Psoas muscle (tissue), 8 donors: ENCODE results near the gene MROH7. TPM values are rescaled to one million over a fixed set of nuclear protein-coding genes. Genes with fewer than 3 reads are reported as not detected.

Source experiments
- ATAC-seq, 4 donors: fragments of 200-7000 bp; cut with Tn5 transposase; one replicate each; pipeline ENCODE4 v1.9.1; 2020; ENCODE audit warnings: moderate library complexity in 3 of 4, mild to moderate bottlenecking in 2 of 4
- DNase-seq, 2 donors: peaks; one replicate each; pipeline ENCODE4 v3.0.0-alpha.2; 2020
- H3K27ac ChIP-seq: fragments of 200-600 bp; one replicate; pipeline ENCODE4 v1.8.0; 2022
- H3K27me3 ChIP-seq, 3 donors: fragments of 200-600 bp in 1 of 3; one replicate each; pipeline versions ENCODE4 v1.6.1 to v1.8.0; 2013 to 2022; ENCODE audit warnings: low read length in 2 of 3, mild to moderate bottlenecking in 2 of 3, moderate library complexity in 1 of 3; ENCODE audit not compliant: insufficient read depth in 3 of 3
- H3K36me3 ChIP-seq, 2 donors: fragments of 200-600 bp in 1 of 2; one replicate each; pipeline versions ENCODE4 v1.6.1 to v1.8.0; 2013 to 2022; ENCODE audit warnings: low read depth in 1 of 2, mild to moderate bottlenecking in 1 of 2, moderate library complexity in 1 of 2; ENCODE audit not compliant: insufficient read depth in 1 of 2
- H3K4me1 ChIP-seq: fragments of 200-600 bp; one replicate; pipeline ENCODE4 v1.8.0; 2022
- H3K4me3 ChIP-seq: fragments of 200-600 bp; one replicate; pipeline ENCODE4 v1.8.0; 2022; ENCODE audit warnings: mild to moderate bottlenecking
- H3K9me3 ChIP-seq: fragments of 200-600 bp; one replicate; pipeline ENCODE4 v1.8.0; 2022
- WGBS, 3 donors: extraction: QIAGEN DNeasy Blood & Tissue Kit; methylation state at CpG; one replicate each; pipeline versions ENCODE4 v1.1.6 to v1.1.7; 2013; 5-methylcytosine and 5-hydroxymethylcytosine counted together
- intact Hi-C, 2 donors: fragments of 100-400 bp; cut with DNase I; formaldehyde crosslinking; loops; one replicate each; pipeline versions ENCODE4 v1.11.0 to v1.14.2; 2022
- polyA plus RNA-seq, 3 donors: library from polyadenylated mRNA; stranded (reverse); fragments of 200-250 nt; gene quantifications; one replicate each; pipeline ENCODE4 v1.2.3, GENCODE V29; 2013
- total RNA-seq, 4 donors: library from RNA; stranded (reverse); fragmentation: NEBNext Ultra II Directional in 2 of 4; extraction: Animal tissue kit (Norgen Biotek cat#: 25700) in 2 of 4; gene quantifications; one replicate each; pipeline versions ENCODE4 v1.2.1 to v1.2.4, GENCODE V29; 2021 to 2023
- TF ChIP-seq, protein P1 (sequence below): fragments of 200-600 bp; IDR thresholded peaks from one replicate; pipeline ENCODE4 v1.8.0; 2022; ENCODE audit warnings: antibody characterized with exemption
- donor health status: healthy with polysubstance abuse.
- donor health status: DM: no; HTN: no; CAD: no; lungs with moderate emphysema.
- donor health status: Bipolar disorder and iron deficiency.
- donor health status: healthy.
- donor health status: DM: yes; HTN: yes; CAD: no.
- donor health status: DM: no; HTN: no; CAD: no.
- donor health status: DM: no; HTN: no; CAD: no.
- donor health status: DM: yes; HTN: yes; CAD: no.

MROH7 gene
- total and polyA plus RNA-seq, 7 donors, result 0.05 to 7.0 (median 1.1) TPM

DNA sequence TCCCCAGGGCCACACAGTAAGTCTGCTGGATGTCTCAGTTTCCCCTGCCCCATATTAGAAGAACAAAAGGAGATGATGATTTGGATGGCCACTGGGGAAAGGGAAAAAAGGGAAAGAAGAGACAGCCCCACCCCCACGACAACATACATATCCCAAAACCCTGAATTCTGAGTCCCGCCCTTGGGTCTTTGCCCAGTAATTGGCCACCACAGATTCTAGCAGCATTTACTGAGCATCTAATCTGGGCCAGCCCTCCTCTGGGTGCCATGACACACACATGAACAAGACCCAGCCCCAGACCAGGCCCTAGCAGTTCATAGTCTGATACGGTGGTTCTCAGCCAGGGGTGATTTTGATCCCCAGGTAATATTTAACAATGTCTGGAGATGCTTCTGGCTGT lies 68.8 kb downstream of the MROH7 start:
- TF ChIP-seq, protein P1, sequence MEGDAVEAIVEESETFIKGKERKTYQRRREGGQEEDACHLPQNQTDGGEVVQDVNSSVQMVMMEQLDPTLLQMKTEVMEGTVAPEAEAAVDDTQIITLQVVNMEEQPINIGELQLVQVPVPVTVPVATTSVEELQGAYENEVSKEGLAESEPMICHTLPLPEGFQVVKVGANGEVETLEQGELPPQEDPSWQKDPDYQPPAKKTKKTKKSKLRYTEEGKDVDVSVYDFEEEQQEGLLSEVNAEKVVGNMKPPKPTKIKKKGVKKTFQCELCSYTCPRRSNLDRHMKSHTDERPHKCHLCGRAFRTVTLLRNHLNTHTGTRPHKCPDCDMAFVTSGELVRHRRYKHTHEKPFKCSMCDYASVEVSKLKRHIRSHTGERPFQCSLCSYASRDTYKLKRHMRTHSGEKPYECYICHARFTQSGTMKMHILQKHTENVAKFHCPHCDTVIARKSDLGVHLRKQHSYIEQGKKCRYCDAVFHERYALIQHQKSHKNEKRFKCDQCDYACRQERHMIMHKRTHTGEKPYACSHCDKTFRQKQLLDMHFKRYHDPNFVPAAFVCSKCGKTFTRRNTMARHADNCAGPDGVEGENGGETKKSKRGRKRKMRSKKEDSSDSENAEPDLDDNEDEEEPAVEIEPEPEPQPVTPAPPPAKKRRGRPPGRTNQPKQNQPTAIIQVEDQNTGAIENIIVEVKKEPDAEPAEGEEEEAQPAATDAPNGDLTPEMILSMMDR, result no peak
- intact Hi-C loops, result loop anchor here (10.0 kb wide), 1 partner anchor 656 kb away; the partner anchor contains the start of genes TCEANC2 (in 2 of the 2) and TMEM59 (in 2 of the 2)
- H3K4me3 ChIP-seq, result no peak overlapping the region
- 80 to 84% (median 83%) methylated on average over 3 of the region's 3 CpGs for WGBS, 3 donors
- H3K27me3 ChIP-seq, result no peaks in the 10 kb centered on the region
- DNase-seq (no peak), ATAC-seq (no peak)
- no peak overlapping the region for H3K27ac ChIP-seq
- H3K9me3 ChIP-seq, result no peaks in the 10 kb centered on the region
- H3K36me3 ChIP-seq, result peaks cover 2 to 32% of the 10 kb centered on the region in 2 donors
- H3K4me1 ChIP-seq, result no peaks in the 10 kb centered on the region

DNA sequence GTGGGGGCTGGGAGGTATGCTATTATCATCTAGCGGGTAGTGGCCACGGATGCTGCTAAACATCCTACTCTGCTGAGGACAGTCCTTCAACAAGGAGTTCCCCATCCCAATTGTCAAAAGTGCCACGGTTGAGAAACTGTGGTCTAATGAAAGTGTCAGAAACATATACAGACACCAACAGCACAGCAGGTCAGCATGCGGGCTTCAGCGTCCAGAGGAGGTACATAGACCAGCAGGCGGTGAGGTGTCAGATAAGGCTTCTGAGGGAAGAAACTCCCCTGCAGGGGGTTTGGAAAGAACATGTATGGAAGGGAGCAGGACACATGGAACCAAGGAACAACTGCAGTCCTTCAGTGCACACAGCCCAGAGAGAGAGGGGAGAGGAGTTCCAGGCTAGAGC lies 69.3 kb downstream of the MROH7 start:
- WGBS, 3 donors, result 82 to 89% (median 83%) methylated on average over 6 of the region's 6 CpGs
- no peak for ATAC-seq
- intact Hi-C loops, result loop anchor here (10.0 kb wide), 1 partner anchor 656 kb away; the partner anchor contains the start of genes TCEANC2 (in 2 of the 2) and TMEM59 (in 2 of the 2)

DNA sequence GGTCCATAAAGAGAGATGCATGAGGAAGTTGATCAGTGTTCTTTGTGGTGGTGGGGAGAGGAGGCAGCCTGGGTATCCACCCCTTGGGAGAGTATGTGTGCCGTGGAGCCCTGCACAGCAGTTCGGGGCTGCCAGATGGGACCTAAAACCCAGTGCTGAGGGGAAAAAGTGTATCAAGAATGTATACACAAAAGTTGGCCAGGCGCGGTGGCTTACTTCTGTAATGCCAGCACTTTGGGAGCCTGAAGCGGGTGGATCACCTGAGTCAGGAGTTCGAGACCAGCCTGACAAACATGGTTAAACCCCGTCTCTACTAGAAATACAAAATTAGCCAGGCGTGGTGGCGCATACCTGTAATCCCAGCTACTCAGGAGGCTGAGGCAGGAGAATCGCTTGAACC lies 70.0 kb downstream of the MROH7 start:
- H3K27me3 ChIP-seq, result no peaks in the 10 kb centered on the region
- intact Hi-C loops, result loop anchor here (10.0 kb wide), 1 partner anchor 657 kb away; the partner anchor contains the start of genes TCEANC2 (in 2 of the 2) and TMEM59 (in 2 of the 2)
- DNase-seq (no peak), ATAC-seq (no peak)
- peaks cover 3% of the 10 kb centered on the region for H3K4me1 ChIP-seq
- H3K4me3 ChIP-seq, result no peak overlapping the region
- H3K36me3 ChIP-seq, result peaks cover 0 to 21% of the 10 kb centered on the region in 2 donors
- WGBS, 3 donors, result 88 to 91% (median 90%) methylated on average over 10 of the region's 10 CpGs
- H3K9me3 ChIP-seq, result no peaks in the 10 kb centered on the region
- H3K27ac ChIP-seq, result no peak overlapping the region
- TF ChIP-seq, protein P1, result no peak

More for the DNA sequence above, 69.3 kb downstream of the MROH7 start:
- Histone ChIP-seq H3K27ac (no peak overlapping the region), H3K27me3 (no peaks in the 10 kb centered on the region), H3K4me3 (no peak overlapping the region), H3K36me3 (peaks cover 2 to 28% of the 10 kb centered on the region in 2 donors), H3K4me1 (no peaks in the 10 kb centered on the region), H3K9me3 (no peaks in the 10 kb centered on the region)
- TF ChIP-seq, protein P1, result no peak
- DNase-seq, result no peak

DNA sequence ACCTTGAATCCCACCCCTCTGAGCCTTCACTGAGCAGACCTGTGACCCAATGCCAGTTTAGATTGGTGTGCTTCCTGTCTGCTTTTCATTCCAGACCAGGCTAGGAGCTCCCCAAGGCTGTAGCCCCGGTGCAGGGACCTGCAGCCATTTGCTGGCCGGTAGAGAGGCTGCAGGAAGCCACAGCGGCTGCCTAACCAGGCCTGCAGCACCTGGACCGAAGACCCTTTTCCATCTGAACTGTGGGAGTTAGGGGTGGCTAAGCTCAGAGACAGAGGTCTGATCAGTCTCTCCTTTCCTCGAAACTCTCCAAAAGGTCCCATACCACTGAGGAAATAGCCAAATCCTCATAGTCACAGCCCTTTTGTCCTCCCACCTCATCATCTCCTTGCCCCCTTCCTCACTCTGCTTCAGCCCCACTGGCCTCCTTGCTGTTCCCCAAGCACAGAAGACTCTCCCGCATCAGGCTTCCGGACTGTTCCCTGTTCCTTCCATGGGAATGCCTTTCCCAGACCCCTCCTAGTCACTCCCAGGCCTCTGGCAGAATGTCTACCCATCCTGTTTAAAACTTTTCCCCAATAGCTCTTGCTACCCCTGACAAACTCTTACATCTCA lies 73.4 kb downstream of the MROH7 start:
- Histone ChIP-seq H3K27me3 (no peaks in the 10 kb centered on the region), H3K36me3 (peaks cover 11 to 34% of the 10 kb centered on the region in 2 donors), H3K4me1 (peaks cover 8% of the 10 kb centered on the region), H3K27ac (peak overlapping the region; percentile 90), H3K9me3 (no peaks in the 10 kb centered on the region), H3K4me3 (peak overlapping the region; percentile 94)
- peak in 3 of 4 donors; percentile 4 to 18 (median 18) for ATAC-seq
- DNase-seq, result no peak
- whole genome bisulfite sequencing, 3 donors, result 90 to 92% (median 90%) methylated on average over 7 of the region's 7 CpGs
- intact Hi-C loops, result loop anchor here (5.0 to 10.0 kb wide), 2 partner anchors 47 to 660 kb away; partner anchors contain the start of genes PARS2 (in 2 of the 2), TCEANC2 (in 2 of the 2) and TMEM59 (in 2 of the 2)
- TF ChIP-seq, protein P1, result no peak
